ENCODE data around the gene UNC5C. TPM values are rescaled to one million over a fixed set of nuclear protein-coding genes. Genes with fewer than 3 reads are reported as not detected.

Gene UNC5C
- total RNA-seq, 1 donor from 2014 or later, result 2.2 TPM

GRCh38 chr4:95122001-95122400 lies 426.8 kb downstream of the UNC5C start:
- H3K4me3 ChIP-seq (ENCODE audit: low read depth, low read length), result no peak overlapping the region
- DNase-seq (ENCODE audit: low read depth), result no peak
- TF ChIP-seq CTCF (conservative IDR thresholded peaks at IDR 0.05; ENCODE audit: low read depth, low read length), result no peak

GRCh38 chr4:95120456-95120855 lies 428.3 kb downstream of the UNC5C start:
- TF ChIP-seq CTCF (conservative IDR thresholded peaks at IDR 0.05; ENCODE audit: low read depth, low read length), result no peak
- no peak overlapping the region for H3K4me3 ChIP-seq (ENCODE audit: low read depth, low read length)
- no peak for DNase-seq (ENCODE audit: low read depth)

- DNase-seq (ENCODE audit: low read depth), result no peak
- TF ChIP-seq CTCF (conservative IDR thresholded peaks at IDR 0.05; ENCODE audit: low read depth, low read length), result no peak
- no peak overlapping the region for H3K4me3 ChIP-seq (ENCODE audit: low read depth, low read length)
These were observed 430.3 kb downstream of the UNC5C start for GRCh38 chr4:95118497-95118896.

GRCh38 chr4:95114521-95114920 lies 434.3 kb downstream of the UNC5C start:
- DNase-seq (ENCODE audit: low read depth), result no peak
- TF ChIP-seq CTCF (conservative IDR thresholded peaks at IDR 0.05; ENCODE audit: low read depth, low read length), result no peak
- H3K4me3 ChIP-seq (ENCODE audit: low read depth, low read length), result no peak overlapping the region

All from epithelial cell of proximal tubule (primary cell).